Thymus (tissue), 11 donors: ENCODE data around the gene MLN. TPM values are rescaled to one million over a fixed set of nuclear protein-coding genes. Genes with fewer than 3 reads are reported as not detected.

Source experiments
- DNase-seq, 9 donors: peaks; one replicate each; pipeline ENCODE4 v3.0.0-alpha.2; 2013; ENCODE audit warnings: low spot score in 9 of 9, low read depth in 6 of 9, missing footprints in 1 of 9
- H3K27ac ChIP-seq, 2 donors: one replicate each; pipeline ENCODE4 v1.5.1; 2013; ENCODE audit warnings: control low read depth in 1 of 2, low read depth in 1 of 2, low read length in 1 of 2, mild to moderate bottlenecking in 1 of 2, moderate library complexity in 1 of 2
- H3K27me3 ChIP-seq, 2 donors: one replicate each; pipeline ENCODE4 v1.5.1; 2013; ENCODE audit warnings: low read length in 1 of 2; ENCODE audit not compliant: control insufficient read depth in 2 of 2, insufficient read depth in 1 of 2
- H3K36me3 ChIP-seq, 2 donors: one replicate each; pipeline ENCODE4 v1.5.1; 2013; ENCODE audit warnings: low read length in 1 of 2, mild to moderate bottlenecking in 1 of 2, moderate library complexity in 1 of 2; ENCODE audit not compliant: control insufficient read depth in 2 of 2, insufficient read depth in 2 of 2
- H3K4me1 ChIP-seq, 2 donors: one replicate each; pipeline ENCODE4 v1.5.1; 2013; ENCODE audit warnings: low read length in 2 of 2; ENCODE audit not compliant: control insufficient read depth in 2 of 2, insufficient read depth in 2 of 2
- H3K4me3 ChIP-seq, 2 donors: one replicate each; pipeline ENCODE4 v1.5.1; 2013; ENCODE audit warnings: low read length in 2 of 2, control low read depth in 1 of 2, mild to moderate bottlenecking in 1 of 2
- H3K9me3 ChIP-seq, 2 donors: one replicate each; pipeline ENCODE4 v1.5.1; 2013; ENCODE audit warnings: low read length in 1 of 2, mild to moderate bottlenecking in 1 of 2; ENCODE audit not compliant: control insufficient read depth in 2 of 2, insufficient read depth in 1 of 2
- WGBS: extraction: QIAGEN DNeasy Blood & Tissue Kit; methylation state at CpG from one replicate; pipeline ENCODE4 v1.1.7; 2013; 5-methylcytosine and 5-hydroxymethylcytosine counted together
- polyA plus RNA-seq: library from polyadenylated mRNA; stranded (reverse); fragments of 200-250 nt; gene quantifications from one replicate; pipeline ENCODE4 v1.2.3, GENCODE V29; 2013
- total RNA-seq: library from RNA; stranded (reverse); fragments of 120-200 nt; gene quantifications from one replicate; pipeline ENCODE4 v1.2.4, GENCODE V29; 2013
- donor health status: healthy.

Gene MLN
- total and polyA plus RNA-seq, 2 donors, result 0.61 to 8.7 TPM

DNA sequence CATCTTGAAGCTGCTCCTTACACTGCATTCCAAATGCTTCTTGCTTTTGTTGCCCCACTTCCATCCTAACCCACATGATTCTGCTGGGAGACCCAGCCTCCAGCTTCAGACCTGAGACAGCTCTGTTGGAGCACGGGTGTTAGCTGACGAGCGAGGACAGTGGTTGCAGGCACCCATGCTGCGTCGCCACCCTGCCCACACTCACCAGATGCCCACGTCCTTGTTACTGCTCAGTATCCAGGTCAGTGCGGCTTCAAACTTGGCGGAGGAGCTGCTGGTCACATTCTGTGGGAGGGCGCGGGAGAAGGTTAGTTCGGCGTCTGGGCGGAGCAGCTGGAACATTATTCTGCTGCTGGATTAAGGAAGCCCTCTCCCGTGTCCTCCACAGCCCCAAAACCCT lies 23.9 kb downstream of the MLN start:
- WGBS, result 98% methylated on average over 14 of the region's 14 CpGs
- Histone ChIP-seq H3K4me3 (no peak overlapping the region), H3K9me3 (no peaks in the 10 kb centered on the region), H3K27me3 (no peaks in the 10 kb centered on the region), H3K4me1 (peaks cover 0 to under 1% of the 10 kb centered on the region in 2 donors), H3K27ac (no peak overlapping the region), H3K36me3 (peaks cover 97 to 100% of the 10 kb centered on the region in 2 donors)
- no peak for DNase-seq

DNA sequence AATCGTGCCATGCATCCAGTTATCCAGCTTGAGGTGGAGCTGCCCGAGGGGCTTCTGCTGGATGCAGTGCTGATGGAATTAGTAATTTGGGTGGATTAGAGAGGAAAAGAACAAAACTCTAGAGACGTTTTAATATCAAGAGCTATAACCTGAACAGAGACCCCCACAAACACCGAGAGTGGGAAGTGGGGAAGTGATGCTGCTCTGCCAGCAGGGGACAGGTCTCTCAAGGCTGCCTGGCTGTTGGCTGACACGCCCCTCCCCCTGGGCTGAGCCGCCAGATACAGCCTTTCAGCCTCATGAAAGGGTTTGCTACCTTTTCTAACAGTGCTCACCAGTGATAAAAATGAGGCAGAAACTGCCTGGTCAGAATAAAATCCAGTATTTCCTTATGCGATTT lies 24.5 kb downstream of the MLN start:
- WGBS, result 95% methylated on average over 7 of the region's 7 CpGs
- no peak overlapping the region for H3K27ac ChIP-seq
- no peaks in the 10 kb centered on the region for H3K4me1 ChIP-seq

GRCh38 chr6:33778444-33779121 lies 25.2 kb downstream of the MLN start:
- Histone ChIP-seq H3K27ac (no peak overlapping the region), H3K4me3 (no peak overlapping the region), H3K27me3 (no peaks in the 10 kb centered on the region), H3K9me3 (no peaks in the 10 kb centered on the region), H3K4me1 (no peaks in the 10 kb centered on the region), H3K36me3 (peaks cover 94 to 97% of the 10 kb centered on the region in 2 donors)
- 98% methylated on average over 12 of the region's 12 CpGs for WGBS
- no peak for DNase-seq

More for the DNA sequence above, 24.5 kb downstream of the MLN start:
- H3K27me3 ChIP-seq, result no peaks in the 10 kb centered on the region
- DNase-seq, result no peak
- no peak overlapping the region for H3K4me3 ChIP-seq
- H3K9me3 ChIP-seq, result no peaks in the 10 kb centered on the region
- H3K36me3 ChIP-seq, result peaks cover 96 to 100% of the 10 kb centered on the region in 2 donors

- no peaks in the 10 kb centered on the region for H3K27me3 ChIP-seq
- WGBS, result 98% methylated on average over 25 of the region's 25 CpGs
- no peaks in the 10 kb centered on the region for H3K9me3 ChIP-seq
- H3K27ac ChIP-seq, result no peak overlapping the region
- peaks cover 94 to 97% of the 10 kb centered on the region in 2 donors for H3K36me3 ChIP-seq
- H3K4me3 ChIP-seq, result no peak overlapping the region
- H3K4me1 ChIP-seq, result peaks cover 0 to 3% of the 10 kb centered on the region in 2 donors
- no peak for DNase-seq
Observed at GRCh38 chr6:33777398-33778388, 26.1 kb downstream of the MLN start.

DNA sequence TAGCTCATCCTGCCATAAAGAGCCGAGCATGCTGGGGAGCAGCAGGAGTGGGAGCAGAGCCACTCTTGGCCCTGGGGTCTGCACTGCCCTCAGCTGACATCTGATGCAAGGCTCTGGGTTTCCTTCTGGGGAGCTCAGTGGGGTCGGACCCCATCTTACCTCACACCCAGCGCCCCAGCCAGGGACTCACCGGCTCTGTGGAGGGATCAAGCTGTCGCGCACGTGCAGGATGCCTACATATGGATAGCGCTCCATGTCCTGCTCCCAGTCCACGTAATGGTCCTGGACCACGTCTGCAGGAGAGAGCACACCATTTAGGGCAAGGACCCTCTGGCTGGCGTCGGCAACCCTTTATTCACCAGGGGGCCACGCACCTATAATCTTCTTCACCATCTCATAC lies 27.0 kb downstream of the MLN start:
- no peak for DNase-seq
- peaks cover 1 to 12% of the 10 kb centered on the region in 2 donors for H3K4me1 ChIP-seq
- no peaks in the 10 kb centered on the region for H3K27me3 ChIP-seq
- no peaks in the 10 kb centered on the region for H3K9me3 ChIP-seq
- 95% methylated on average over 13 of the region's 13 CpGs for WGBS
- peaks cover 93 to 97% of the 10 kb centered on the region in 2 donors for H3K36me3 ChIP-seq
- H3K27ac ChIP-seq, result no peak overlapping the region
- H3K4me3 ChIP-seq, result no peak overlapping the region

- H3K36me3 ChIP-seq, result peaks cover 87 to 91% of the 10 kb centered on the region in 2 donors
- no peak overlapping the region for H3K27ac ChIP-seq
- DNase-seq, result no peak
- no peaks in the 10 kb centered on the region for H3K27me3 ChIP-seq
- WGBS, result 98% methylated on average over 4 of the region's 4 CpGs
- H3K4me3 ChIP-seq, result no peak overlapping the region
- H3K9me3 ChIP-seq, result no peaks in the 10 kb centered on the region
- peaks cover 2 to 17% of the 10 kb centered on the region in 2 donors for H3K4me1 ChIP-seq
Observed at GRCh38 chr6:33776186-33776585, 27.6 kb downstream of the MLN start.

DNA sequence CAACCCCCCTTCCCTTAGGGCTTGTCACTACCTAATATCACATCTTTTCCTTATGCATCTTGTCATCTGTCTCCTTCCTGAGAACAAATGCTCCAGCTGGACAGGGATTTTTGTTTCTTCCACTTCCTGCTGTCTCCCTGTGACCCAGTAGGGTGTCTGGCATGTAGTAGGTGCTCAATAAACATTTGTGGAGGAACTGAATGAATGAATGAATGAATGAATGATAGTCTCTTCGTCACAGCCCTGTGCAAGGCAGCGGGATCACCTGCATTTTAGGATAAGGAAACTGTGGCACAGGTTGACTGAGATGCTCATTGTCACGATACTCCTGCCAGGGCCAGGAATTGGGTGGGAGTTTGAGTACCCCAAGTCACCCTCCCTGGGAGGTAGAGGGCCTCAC lies 29.0 kb downstream of the MLN start:
- Histone ChIP-seq H3K4me3 (no peak overlapping the region), H3K9me3 (no peaks in the 10 kb centered on the region), H3K36me3 (peaks cover 74 to 77% of the 10 kb centered on the region in 2 donors), H3K4me1 (peaks cover 2 to 29% of the 10 kb centered on the region in 2 donors), H3K27me3 (peaks cover 0 to 8% of the 10 kb centered on the region in 2 donors), H3K27ac (no peak overlapping the region)
- WGBS, result 99% methylated on average over 3 of the region's 3 CpGs
- DNase-seq, result no peak

DNA sequence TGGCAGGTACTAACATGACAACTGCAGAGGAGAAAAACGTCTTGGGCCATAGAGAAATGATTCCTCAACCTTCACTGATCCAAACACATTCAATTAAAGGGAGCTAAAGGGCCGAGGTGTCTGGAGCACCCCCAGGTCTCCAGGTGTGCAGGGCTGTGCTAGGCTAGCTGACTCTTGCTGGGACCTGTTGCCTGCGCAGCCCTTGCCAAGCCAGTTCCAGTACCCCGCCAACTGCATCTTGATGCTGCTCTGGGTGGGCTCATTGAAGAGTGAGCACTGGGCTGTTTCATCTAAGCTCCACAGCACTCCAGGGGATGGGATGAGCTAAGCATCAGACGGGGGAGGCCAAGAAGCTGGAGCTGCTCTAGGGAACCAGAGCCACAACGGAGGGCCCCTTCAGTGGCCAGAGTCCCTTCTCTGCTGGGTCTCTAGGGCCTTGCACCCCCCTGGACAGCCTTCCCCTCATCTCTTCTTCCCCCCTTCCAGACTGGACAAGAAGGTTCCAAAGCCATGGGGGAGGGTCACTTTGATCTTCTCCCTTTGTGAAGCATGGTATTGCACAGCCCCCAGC lies 30.8 kb downstream of the MLN start:
- Histone ChIP-seq H3K27ac (no peak overlapping the region), H3K27me3 (peaks cover 0 to 13% of the 10 kb centered on the region in 2 donors), H3K36me3 (peaks cover 56 to 59% of the 10 kb centered on the region in 2 donors), H3K4me3 (no peak overlapping the region), H3K4me1 (peaks cover 2 to 32% of the 10 kb centered on the region in 2 donors), H3K9me3 (no peaks in the 10 kb centered on the region)
- 83% methylated on average over 6 of the region's 6 CpGs for WGBS
- DNase-seq, result no peak
